Measurements from ENCODE around the gene NSL1. TPM values are rescaled to one million over a fixed set of nuclear protein-coding genes. Genes with fewer than 3 reads are reported as not detected.
"Not testable (repeated sequence)": the region's sequence is repeated elsewhere in the genome, so short reads cannot be mapped to it uniquely, and the experiment has no call there.

Gene NSL1
- total RNA-seq: 92.3 TPM

- H3K27ac ChIP-seq: peak within 1 kb of the TSS; percentile 97
- H3K4me1 ChIP-seq: peaks cover 35% of the 10 kb centered on the region
These were observed at the start of gene NSL1, which contains the start of gene TATDN3 for GRCh38 chr1:212791676-212792395. TSS of gene NSL1 (minus strand) at chr1:212791777. CDS start at chr1:212791763, 14 bp downstream. TSS of gene TATDN3 (plus strand) at chr1:212791894. CDS start at chr1:212791922, 28 bp downstream.

DNA sequence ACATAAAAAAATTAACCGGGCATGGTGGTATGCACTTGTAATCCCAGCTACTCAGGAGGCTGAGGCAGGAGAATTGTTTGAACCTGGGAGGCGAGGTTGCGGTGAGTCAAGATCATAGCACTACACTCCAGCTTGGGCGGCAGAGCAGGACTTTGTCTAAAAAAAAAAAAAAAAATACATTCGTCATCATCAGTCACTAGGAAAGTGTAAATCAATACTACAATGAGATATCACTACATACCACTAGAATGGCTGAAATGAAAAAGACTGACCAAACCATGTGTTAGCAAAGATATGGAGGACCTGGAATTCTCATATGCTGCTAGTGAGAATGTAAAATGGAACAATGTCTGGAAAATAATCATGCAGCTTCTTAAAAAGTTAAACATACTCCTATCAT is 46.6 kb upstream of the NSL1 start:
- Histone ChIP-seq H3K36me3 (no peaks in the 10 kb centered on the region), H3K27me3 (no peaks in the 10 kb centered on the region), H3K4me1 (no peaks in the 10 kb centered on the region), H3K4me3 (no peak overlapping the region), H3K27ac (no peak overlapping the region), H3K9me3 (no peaks in the 10 kb centered on the region)
- TF ChIP-seq POLR2A (IDR thresholded peaks at IDR 0.05): no peak
- DNase-seq (ENCODE audit: extremely low spot score in 2 of 2): no peak
- intact Hi-C loops (cut with DNase I): no loop called here

More at GRCh38 chr1:212791676-212792395, at the start of gene NSL1, which contains the start of gene TATDN3:
- intact Hi-C loops (cut with DNase I): no loop called here
- DNase-seq (ENCODE audit: extremely low spot score in 2 of 2): peak; percentile 90 to 96
- Histone ChIP-seq H3K9me3 (no peaks in the 10 kb centered on the region), H3K4me3 (peak within 1 kb of the TSS; percentile 88 to 98), H3K27me3 (no peaks in the 10 kb centered on the region), H3K36me3 (peaks cover 0 to under 1% of the 10 kb centered on the region in 2 donors)
- peak; percentile 90 to 92 for TF ChIP-seq POLR2AphosphoS5 (IDR thresholded peaks at IDR 0.05; ENCODE audit: insufficient read depth in 1 of 2, low read depth in 1 of 2)
- no peak for TF ChIP-seq POLR2A (IDR thresholded peaks at IDR 0.05)

- H3K9me3 ChIP-seq; H3K4me3 ChIP-seq; H3K4me1 ChIP-seq; H3K36me3 ChIP-seq; H3K27me3 ChIP-seq; intact Hi-C loops (cut with DNase I); H3K27ac ChIP-seq; DNase-seq (ENCODE audit: extremely low spot score in 2 of 2): not testable (repeated sequence)
These were observed 41.9 kb upstream of the NSL1 start for GRCh38 chr1:212833211-212834207.

DNA sequence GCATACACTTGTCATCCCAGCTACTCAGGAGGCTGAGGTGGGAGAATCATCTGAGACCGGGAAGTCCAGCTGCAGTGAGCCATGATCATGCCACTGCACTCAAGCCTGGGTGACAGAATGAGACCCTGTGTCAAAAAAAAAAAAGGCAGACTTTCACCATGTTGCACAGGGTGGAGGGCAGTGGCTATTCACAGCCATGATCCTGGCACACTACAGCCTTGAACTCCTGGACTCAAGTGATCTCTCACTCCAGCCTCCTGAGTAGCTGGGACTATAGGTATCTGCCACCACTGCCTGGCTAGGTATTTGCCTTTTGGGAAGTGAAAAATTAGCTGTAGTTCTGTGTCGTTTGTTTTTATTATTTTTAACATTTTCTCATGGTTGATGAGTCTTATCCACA is 36.8 kb upstream of the NSL1 start:
- no peaks in the 10 kb centered on the region for H3K36me3 ChIP-seq
- H3K9me3 ChIP-seq: peaks cover 6% of the 10 kb centered on the region
- H3K27me3 ChIP-seq: no peaks in the 10 kb centered on the region
- TF ChIP-seq POLR2A (IDR thresholded peaks at IDR 0.05) (no peak), POLR2AphosphoS5 (IDR thresholded peaks at IDR 0.05; ENCODE audit: insufficient read depth in 1 of 2, low read depth in 1 of 2) (no peak)
- TF ChIP-seq, protein P1, sequence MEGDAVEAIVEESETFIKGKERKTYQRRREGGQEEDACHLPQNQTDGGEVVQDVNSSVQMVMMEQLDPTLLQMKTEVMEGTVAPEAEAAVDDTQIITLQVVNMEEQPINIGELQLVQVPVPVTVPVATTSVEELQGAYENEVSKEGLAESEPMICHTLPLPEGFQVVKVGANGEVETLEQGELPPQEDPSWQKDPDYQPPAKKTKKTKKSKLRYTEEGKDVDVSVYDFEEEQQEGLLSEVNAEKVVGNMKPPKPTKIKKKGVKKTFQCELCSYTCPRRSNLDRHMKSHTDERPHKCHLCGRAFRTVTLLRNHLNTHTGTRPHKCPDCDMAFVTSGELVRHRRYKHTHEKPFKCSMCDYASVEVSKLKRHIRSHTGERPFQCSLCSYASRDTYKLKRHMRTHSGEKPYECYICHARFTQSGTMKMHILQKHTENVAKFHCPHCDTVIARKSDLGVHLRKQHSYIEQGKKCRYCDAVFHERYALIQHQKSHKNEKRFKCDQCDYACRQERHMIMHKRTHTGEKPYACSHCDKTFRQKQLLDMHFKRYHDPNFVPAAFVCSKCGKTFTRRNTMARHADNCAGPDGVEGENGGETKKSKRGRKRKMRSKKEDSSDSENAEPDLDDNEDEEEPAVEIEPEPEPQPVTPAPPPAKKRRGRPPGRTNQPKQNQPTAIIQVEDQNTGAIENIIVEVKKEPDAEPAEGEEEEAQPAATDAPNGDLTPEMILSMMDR (IDR thresholded peaks at IDR 0.05): no peak
- H3K27ac ChIP-seq: no peak overlapping the region
- DNase-seq (ENCODE audit: extremely low spot score in 2 of 2): no peak
- intact Hi-C loops (cut with DNase I): no loop called here
- no peak overlapping the region for H3K4me3 ChIP-seq
- H3K4me1 ChIP-seq: no peaks in the 10 kb centered on the region

GRCh38 chr1:212827831-212828278 is 36.3 kb upstream of the NSL1 start:
- H3K27ac ChIP-seq: no peak overlapping the region
- TF ChIP-seq POLR2AphosphoS5 (IDR thresholded peaks at IDR 0.05; ENCODE audit: insufficient read depth in 1 of 2, low read depth in 1 of 2) (no peak), POLR2A (IDR thresholded peaks at IDR 0.05) (no peak)
- TF ChIP-seq, protein P1 (IDR thresholded peaks at IDR 0.05): no peak
- DNase-seq (ENCODE audit: extremely low spot score in 2 of 2): no peak
- peaks cover 6% of the 10 kb centered on the region for H3K9me3 ChIP-seq
- no peak overlapping the region for H3K4me3 ChIP-seq
- intact Hi-C loops (cut with DNase I): no loop called here
- no peaks in the 10 kb centered on the region for H3K27me3 ChIP-seq
- no peaks in the 10 kb centered on the region for H3K36me3 ChIP-seq
- no peaks in the 10 kb centered on the region for H3K4me1 ChIP-seq

DNA sequence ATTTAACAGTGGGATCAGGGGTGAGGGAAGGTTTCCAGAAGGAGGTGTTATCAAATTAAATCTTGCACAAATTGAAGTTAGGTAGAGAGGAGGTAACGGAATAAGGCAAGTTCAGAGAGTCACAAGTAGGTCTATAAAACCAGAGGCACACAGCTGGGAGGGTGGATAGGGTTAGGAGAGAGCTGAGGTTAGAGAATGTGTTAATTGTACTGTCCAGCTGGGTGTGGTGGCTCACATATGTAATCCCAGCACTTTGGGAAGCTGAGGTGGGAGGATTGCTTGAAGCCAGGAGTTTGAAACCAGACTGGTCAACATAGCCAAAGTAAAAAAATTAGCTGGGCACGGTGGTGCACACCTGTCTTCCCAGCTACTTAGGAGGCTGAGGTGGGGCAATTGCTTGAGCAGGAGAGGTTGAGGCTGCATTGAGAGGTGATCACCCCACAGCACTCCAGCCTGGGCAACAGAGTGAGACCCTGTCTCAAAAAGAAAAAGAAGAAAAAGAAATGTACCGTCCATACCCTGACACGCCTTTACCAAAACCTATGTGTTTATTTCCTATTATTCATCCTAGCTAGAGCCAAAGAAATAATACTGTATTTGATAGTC is 35.7 kb upstream of the NSL1 start:
- DNase-seq (ENCODE audit: extremely low spot score in 2 of 2): no peak
- Histone ChIP-seq H3K4me3 (no peak overlapping the region), H3K27ac (no peak overlapping the region), H3K27me3 (no peaks in the 10 kb centered on the region), H3K36me3 (no peaks in the 10 kb centered on the region), H3K4me1 (no peaks in the 10 kb centered on the region), H3K9me3 (peaks cover 6% of the 10 kb centered on the region)
- TF ChIP-seq POLR2AphosphoS5 (IDR thresholded peaks at IDR 0.05; ENCODE audit: insufficient read depth in 1 of 2, low read depth in 1 of 2) (no peak), POLR2A (IDR thresholded peaks at IDR 0.05) (no peak)
- TF ChIP-seq, protein P1 (IDR thresholded peaks at IDR 0.05): no peak
- intact Hi-C loops (cut with DNase I): no loop called here
